HL-60 (cell line): Measurements from ENCODE around the gene PIK3R2.

Experiments used
- DNase-seq, 2 experiments: peaks; one replicate each; pipeline ENCODE4 v3.0.0-alpha.2; 2010 to 2020; ENCODE audit warnings: low read depth in 1 of 2, low spot score in 1 of 2
- H3K27ac ChIP-seq: fragments of 250-450 bp; sonication (Bioruptor Pico); replicated peaks from 2 replicates; pipeline ENCODE4 v1.5.1; 2020; ENCODE audit warnings: mild to moderate bottlenecking, moderate library complexity
- H3K27me3 ChIP-seq: fragments of 250-450 bp; sonication (Bioruptor Pico); 2 replicates; pipeline ENCODE4 v1.5.1; 2021; ENCODE audit warnings: mild to moderate bottlenecking, moderate library complexity; ENCODE audit not compliant: insufficient read depth, poor library complexity, severe bottlenecking
- H3K4me3 ChIP-seq: replicated peaks from 2 replicates; pipeline ENCODE4 v1.5.1; 2011; ENCODE audit warnings: mild to moderate bottlenecking, control low read depth, low read length; ENCODE audit not compliant: insufficient read depth
- GABPA ChIP-seq: IDR thresholded peaks from 2 replicates; pipeline ENCODE4 v1.6.1; 2012; ENCODE audit warnings: low read depth
- POLR2AphosphoS5 ChIP-seq: IDR thresholded peaks from 2 replicates; pipeline ENCODE4 v1.6.1; 2012; ENCODE audit warnings: low read depth
- SPI1 ChIP-seq: IDR thresholded peaks from 2 replicates; pipeline ENCODE4 v1.6.1; 2012; ENCODE audit warnings: low read depth, mild to moderate bottlenecking, borderline replicate concordance
- TF ChIP-seq, protein P1 (sequence below): IDR thresholded peaks from 2 replicates; pipeline ENCODE4 v1.6.1; 2012; ENCODE audit warnings: low read depth; ENCODE audit not compliant: insufficient replicate concordance
- TF ChIP-seq, protein P2 (sequence below): IDR thresholded peaks from one replicate; pipeline ENCODE4 v1.5.1; 2011; ENCODE audit warnings: low read length, control low read depth, inconsistent platforms; ENCODE audit not compliant: insufficient read depth

Gene PIK3R2

DNA sequence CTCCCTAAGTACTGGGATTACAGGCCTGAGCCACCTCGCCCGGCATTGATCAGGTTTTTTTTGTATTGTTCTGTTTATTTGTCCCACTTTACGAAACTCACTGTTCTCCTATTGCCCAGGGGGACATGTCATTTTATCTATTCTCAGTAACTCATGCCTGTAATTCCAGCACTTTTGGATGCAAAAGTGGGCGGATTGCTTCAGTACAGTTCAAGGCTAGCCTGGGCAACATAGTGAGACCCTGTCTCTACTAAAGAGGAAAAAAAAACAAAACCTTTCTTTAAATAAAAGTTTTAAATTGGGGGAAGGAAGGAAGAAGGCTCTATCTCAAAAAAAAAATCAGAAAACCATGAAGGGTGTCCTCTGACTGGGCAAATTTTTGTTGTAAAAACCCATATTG is 37.3 kb downstream of the PIK3R2 start:
- DNase-seq: no peak
- H3K27ac ChIP-seq: no peak overlapping the region
- no peaks in the 10 kb centered on the region for H3K27me3 ChIP-seq
- H3K4me3 ChIP-seq: no peak overlapping the region
- TF ChIP-seq POLR2AphosphoS5 (no peak), SPI1 (no peak), GABPA (no peak)
- TF ChIP-seq, protein P1, sequence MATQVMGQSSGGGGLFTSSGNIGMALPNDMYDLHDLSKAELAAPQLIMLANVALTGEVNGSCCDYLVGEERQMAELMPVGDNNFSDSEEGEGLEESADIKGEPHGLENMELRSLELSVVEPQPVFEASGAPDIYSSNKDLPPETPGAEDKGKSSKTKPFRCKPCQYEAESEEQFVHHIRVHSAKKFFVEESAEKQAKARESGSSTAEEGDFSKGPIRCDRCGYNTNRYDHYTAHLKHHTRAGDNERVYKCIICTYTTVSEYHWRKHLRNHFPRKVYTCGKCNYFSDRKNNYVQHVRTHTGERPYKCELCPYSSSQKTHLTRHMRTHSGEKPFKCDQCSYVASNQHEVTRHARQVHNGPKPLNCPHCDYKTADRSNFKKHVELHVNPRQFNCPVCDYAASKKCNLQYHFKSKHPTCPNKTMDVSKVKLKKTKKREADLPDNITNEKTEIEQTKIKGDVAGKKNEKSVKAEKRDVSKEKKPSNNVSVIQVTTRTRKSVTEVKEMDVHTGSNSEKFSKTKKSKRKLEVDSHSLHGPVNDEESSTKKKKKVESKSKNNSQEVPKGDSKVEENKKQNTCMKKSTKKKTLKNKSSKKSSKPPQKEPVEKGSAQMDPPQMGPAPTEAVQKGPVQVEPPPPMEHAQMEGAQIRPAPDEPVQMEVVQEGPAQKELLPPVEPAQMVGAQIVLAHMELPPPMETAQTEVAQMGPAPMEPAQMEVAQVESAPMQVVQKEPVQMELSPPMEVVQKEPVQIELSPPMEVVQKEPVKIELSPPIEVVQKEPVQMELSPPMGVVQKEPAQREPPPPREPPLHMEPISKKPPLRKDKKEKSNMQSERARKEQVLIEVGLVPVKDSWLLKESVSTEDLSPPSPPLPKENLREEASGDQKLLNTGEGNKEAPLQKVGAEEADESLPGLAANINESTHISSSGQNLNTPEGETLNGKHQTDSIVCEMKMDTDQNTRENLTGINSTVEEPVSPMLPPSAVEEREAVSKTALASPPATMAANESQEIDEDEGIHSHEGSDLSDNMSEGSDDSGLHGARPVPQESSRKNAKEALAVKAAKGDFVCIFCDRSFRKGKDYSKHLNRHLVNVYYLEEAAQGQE: no peak
- TF ChIP-seq, protein P2, sequence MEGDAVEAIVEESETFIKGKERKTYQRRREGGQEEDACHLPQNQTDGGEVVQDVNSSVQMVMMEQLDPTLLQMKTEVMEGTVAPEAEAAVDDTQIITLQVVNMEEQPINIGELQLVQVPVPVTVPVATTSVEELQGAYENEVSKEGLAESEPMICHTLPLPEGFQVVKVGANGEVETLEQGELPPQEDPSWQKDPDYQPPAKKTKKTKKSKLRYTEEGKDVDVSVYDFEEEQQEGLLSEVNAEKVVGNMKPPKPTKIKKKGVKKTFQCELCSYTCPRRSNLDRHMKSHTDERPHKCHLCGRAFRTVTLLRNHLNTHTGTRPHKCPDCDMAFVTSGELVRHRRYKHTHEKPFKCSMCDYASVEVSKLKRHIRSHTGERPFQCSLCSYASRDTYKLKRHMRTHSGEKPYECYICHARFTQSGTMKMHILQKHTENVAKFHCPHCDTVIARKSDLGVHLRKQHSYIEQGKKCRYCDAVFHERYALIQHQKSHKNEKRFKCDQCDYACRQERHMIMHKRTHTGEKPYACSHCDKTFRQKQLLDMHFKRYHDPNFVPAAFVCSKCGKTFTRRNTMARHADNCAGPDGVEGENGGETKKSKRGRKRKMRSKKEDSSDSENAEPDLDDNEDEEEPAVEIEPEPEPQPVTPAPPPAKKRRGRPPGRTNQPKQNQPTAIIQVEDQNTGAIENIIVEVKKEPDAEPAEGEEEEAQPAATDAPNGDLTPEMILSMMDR: no peak

GRCh38 chr19:18191640-18192062 is 38.7 kb downstream of the PIK3R2 start:
- Histone ChIP-seq H3K27ac (peak overlapping the region; percentile 69), H3K4me3 (peak overlapping the region; percentile 95), H3K27me3 (no peaks in the 10 kb centered on the region)
- TF ChIP-seq, protein P1: no peak
- TF ChIP-seq POLR2AphosphoS5 (no peak), SPI1 (no peak), GABPA (no peak)
- TF ChIP-seq, protein P2: no peak
- DNase-seq: no peak

DNA sequence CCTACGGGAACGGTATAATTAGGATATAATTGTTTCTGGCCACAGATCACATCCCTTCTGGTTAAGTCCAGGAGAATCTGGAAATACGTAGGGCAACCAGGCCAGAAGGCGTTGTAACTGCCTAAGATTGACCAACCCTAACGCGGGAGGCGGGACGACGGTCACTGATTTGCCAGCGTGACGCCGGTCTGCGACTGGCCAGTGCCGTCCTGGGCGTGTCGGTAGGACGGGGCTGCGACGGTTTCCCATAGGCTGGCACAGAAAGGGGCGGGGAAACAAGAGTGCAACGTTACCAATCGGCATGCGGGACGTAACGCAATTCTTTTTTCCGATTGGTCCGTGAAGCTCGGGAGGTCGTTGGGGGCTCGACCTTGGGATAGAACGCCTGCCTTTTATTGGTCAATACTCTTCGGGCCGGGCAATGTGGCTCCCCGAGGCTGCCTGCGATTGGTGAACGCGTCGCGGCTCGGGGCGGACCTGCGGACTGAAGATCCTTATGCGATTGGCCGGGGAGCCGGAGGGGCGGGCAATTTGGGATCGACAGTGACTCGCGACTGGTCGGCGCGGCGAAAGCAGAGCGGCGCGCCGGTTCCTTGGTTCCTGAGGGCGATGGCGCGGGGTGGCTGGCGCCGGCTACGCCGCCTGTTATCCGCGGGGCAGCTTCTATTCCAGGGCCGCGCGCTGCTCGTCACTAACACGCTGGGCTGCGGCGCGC is 39.9 kb downstream of the PIK3R2 start, which contains the start of gene MPV17L2:
Gene MPV17L2, plus strand, starts transcription at position 546 of the 715 bp plus-strand sequence. Its CDS starts 64 bp downstream, at position 610.
- DNase-seq: peak; percentile 100
- TF ChIP-seq, protein P2: no peak
- TF ChIP-seq SPI1 (no peak), POLR2AphosphoS5 (peak; percentile 11; the same call in 1 of the 2 replicates)
- H3K4me3 ChIP-seq: peak within 1 kb of the TSS; percentile 95
- no peaks in the 10 kb centered on the region for H3K27me3 ChIP-seq
- peak within 1 kb of the TSS; percentile 74 for H3K27ac ChIP-seq
